ENCODE measurements around the gene BACH2. TPM values are rescaled to one million over a fixed set of nuclear protein-coding genes. Genes with fewer than 3 reads are reported as not detected.
"Not testable (repeated sequence)": the region's sequence is repeated elsewhere in the genome, so short reads cannot be mapped to it uniquely, and the experiment has no call there.

Gene BACH2
- total RNA-seq, 1 experiment from 2014 or later: 2.5 TPM

DNA sequence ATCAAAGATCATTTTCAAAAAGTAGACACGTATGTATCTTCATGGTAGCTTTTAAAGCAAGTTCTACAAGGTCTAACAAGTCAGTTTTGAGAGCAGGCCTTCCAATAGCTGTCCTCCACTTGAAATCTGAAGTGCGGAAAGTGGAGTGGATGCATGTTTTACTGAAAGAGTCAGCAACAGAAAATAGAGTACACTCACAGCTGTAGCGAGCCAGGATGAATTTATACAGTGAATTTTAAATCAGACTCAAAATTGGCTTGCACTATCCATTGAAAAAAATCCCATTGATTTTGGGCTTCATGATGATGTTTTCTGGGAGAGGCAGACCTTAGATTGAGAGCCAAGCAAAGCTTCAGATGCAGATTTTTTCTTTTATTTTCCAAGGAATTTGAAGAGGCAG lies 321.8 kb downstream of the BACH2 start:
- DNase-seq: no peak
- no peaks in the 10 kb centered on the region for H3K36me3 ChIP-seq (replicated peaks; ENCODE audit: control insufficient read depth, insufficient read depth, low read length)
- no peak overlapping the region for H3K4me3 ChIP-seq (ENCODE audit: insufficient read depth, low read depth, low read length)
- no peaks in the 10 kb centered on the region for H3K27me3 ChIP-seq (ENCODE audit: control insufficient read depth, insufficient read depth, low read length)

- Histone ChIP-seq H3K4me3 (ENCODE audit: insufficient read depth, low read depth, low read length) (no peak overlapping the region), H3K36me3 (replicated peaks; ENCODE audit: control insufficient read depth, insufficient read depth, low read length) (no peaks in the 10 kb centered on the region), H3K27me3 (ENCODE audit: control insufficient read depth, insufficient read depth, low read length) (no peaks in the 10 kb centered on the region)
- DNase-seq: no peak
Measured at GRCh38 chr6:89972025-89972381, 324.6 kb downstream of the BACH2 start.

GRCh38 chr6:89971338-89972024 lies 325.2 kb downstream of the BACH2 start:
- not testable (repeated sequence) for H3K27me3 ChIP-seq (ENCODE audit: control insufficient read depth, insufficient read depth, low read length); H3K4me3 ChIP-seq (ENCODE audit: insufficient read depth, low read depth, low read length); DNase-seq; H3K36me3 ChIP-seq (replicated peaks; ENCODE audit: control insufficient read depth, insufficient read depth, low read length)

GRCh38 chr6:89970609-89971337 lies 325.9 kb downstream of the BACH2 start:
- Histone ChIP-seq H3K27me3 (ENCODE audit: control insufficient read depth, insufficient read depth, low read length) (no peaks in the 10 kb centered on the region), H3K36me3 (replicated peaks; ENCODE audit: control insufficient read depth, insufficient read depth, low read length) (no peaks in the 10 kb centered on the region), H3K4me3 (ENCODE audit: insufficient read depth, low read depth, low read length) (no peak overlapping the region)
- peak; percentile 56 for DNase-seq

DNA sequence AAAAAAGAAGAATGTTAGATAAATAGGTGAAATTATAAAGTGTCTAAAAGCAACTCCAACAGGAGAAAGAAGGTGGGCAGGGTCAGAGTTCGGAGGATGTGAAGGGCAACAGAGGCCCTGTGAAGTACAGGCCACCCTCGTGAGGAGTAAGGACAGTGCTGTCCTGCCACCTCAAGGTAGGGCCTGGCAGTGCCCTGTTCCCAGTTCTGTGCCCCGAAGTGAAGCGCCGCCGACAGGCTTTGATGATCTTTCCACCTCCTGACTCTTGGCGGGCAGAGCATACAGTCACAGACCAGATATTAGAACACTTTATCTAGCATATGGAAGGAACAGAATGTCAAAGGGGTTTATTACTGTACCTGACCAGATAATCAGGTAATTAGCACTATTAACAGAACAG lies 326.6 kb downstream of the BACH2 start:
- no peak for DNase-seq
- no peak overlapping the region for H3K4me3 ChIP-seq (ENCODE audit: insufficient read depth, low read depth, low read length)
- H3K36me3 ChIP-seq (replicated peaks; ENCODE audit: control insufficient read depth, insufficient read depth, low read length): no peaks in the 10 kb centered on the region
- no peaks in the 10 kb centered on the region for H3K27me3 ChIP-seq (ENCODE audit: control insufficient read depth, insufficient read depth, low read length)

DNA sequence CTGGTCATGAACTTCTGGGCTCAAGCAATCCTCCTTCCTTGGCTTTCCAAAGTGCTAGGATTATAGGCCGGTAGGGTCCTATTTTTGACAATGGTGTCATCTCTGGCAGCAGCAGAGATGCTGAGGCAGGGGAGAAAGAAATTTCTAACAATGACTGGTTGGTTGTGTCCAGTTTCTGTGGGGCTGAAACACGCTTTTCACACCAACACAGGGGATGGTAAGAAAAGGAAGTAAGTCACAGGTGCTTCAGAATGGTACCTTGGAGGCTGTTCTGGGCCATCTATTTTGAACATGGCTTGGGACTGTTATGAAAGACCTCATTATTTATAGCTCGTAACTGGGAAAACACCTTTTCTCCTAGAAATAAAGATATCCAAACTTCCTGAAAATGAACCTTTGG lies 329.7 kb downstream of the BACH2 start:
- no peak overlapping the region for H3K4me3 ChIP-seq (ENCODE audit: insufficient read depth, low read depth, low read length)
- no peak for DNase-seq

DNA sequence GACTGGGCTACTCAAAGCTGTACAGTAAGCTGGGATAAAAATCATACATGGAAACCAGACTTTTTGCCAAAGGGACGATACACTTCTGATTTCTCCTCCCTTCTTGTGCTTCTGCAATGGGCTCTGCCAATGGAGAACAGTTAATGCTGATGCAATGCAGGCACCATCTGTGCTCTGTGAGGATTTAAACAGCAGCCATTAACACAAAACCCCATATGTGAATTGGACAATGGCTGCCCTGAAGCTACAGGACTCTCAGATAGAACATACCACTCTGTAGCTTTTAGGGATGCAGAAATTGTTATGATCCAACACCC lies 330.5 kb downstream of the BACH2 start:
- no peak for DNase-seq
- no peak overlapping the region for H3K4me3 ChIP-seq (ENCODE audit: insufficient read depth, low read depth, low read length)

More for the DNA sequence above, 329.7 kb downstream of the BACH2 start:
- H3K27me3 ChIP-seq (ENCODE audit: control insufficient read depth, insufficient read depth, low read length): no peaks in the 10 kb centered on the region
- H3K36me3 ChIP-seq (replicated peaks; ENCODE audit: control insufficient read depth, insufficient read depth, low read length): no peaks in the 10 kb centered on the region

GRCh38 chr6:89965441-89966227 lies 331.0 kb downstream of the BACH2 start:
- no peaks in the 10 kb centered on the region for H3K27me3 ChIP-seq (ENCODE audit: control insufficient read depth, insufficient read depth, low read length)
- no peak for DNase-seq
- no peaks in the 10 kb centered on the region for H3K36me3 ChIP-seq (replicated peaks; ENCODE audit: control insufficient read depth, insufficient read depth, low read length)
- H3K4me3 ChIP-seq (ENCODE audit: insufficient read depth, low read depth, low read length): no peak overlapping the region

More for the DNA sequence above, 330.5 kb downstream of the BACH2 start:
- H3K27me3 ChIP-seq (ENCODE audit: control insufficient read depth, insufficient read depth, low read length): no peaks in the 10 kb centered on the region
- H3K36me3 ChIP-seq (replicated peaks; ENCODE audit: control insufficient read depth, insufficient read depth, low read length): no peaks in the 10 kb centered on the region

GRCh38 chr6:89963391-89963790 lies 333.3 kb downstream of the BACH2 start:
- Histone ChIP-seq H3K36me3 (replicated peaks; ENCODE audit: control insufficient read depth, insufficient read depth, low read length) (no peaks in the 10 kb centered on the region), H3K4me3 (ENCODE audit: insufficient read depth, low read depth, low read length) (no peak overlapping the region), H3K27me3 (ENCODE audit: control insufficient read depth, insufficient read depth, low read length) (no peaks in the 10 kb centered on the region)
- no peak for DNase-seq

- H3K27me3 ChIP-seq (ENCODE audit: control insufficient read depth, insufficient read depth, low read length): no peaks in the 10 kb centered on the region
- no peaks in the 10 kb centered on the region for H3K36me3 ChIP-seq (replicated peaks; ENCODE audit: control insufficient read depth, insufficient read depth, low read length)
- DNase-seq: no peak
- H3K4me3 ChIP-seq (ENCODE audit: insufficient read depth, low read depth, low read length): no peak overlapping the region
Measured at GRCh38 chr6:89961481-89961880, 335.2 kb downstream of the BACH2 start.

DNA sequence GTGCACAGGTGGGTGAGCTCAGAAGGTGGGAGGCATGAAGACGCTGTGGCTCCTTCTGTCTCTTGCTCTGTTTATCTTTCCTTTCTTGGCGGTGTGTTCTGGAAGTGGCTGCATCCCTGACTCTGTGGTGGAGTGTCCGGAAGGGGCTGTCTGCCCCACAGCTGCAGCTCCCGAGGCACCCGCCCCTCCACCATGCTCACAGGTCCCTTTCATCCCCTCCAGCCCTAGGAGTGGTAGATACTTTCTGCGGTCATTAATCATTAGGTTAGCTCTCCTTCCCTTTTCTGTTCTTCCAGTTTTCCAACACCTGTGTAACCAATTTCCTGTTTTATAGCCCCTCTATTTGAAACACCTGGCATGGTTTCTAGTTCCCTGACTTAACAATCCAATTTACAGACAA lies 336.8 kb downstream of the BACH2 start:
- H3K27me3 ChIP-seq (ENCODE audit: control insufficient read depth, insufficient read depth, low read length): no peaks in the 10 kb centered on the region
- no peaks in the 10 kb centered on the region for H3K36me3 ChIP-seq (replicated peaks; ENCODE audit: control insufficient read depth, insufficient read depth, low read length)
- DNase-seq: no peak
- H3K4me3 ChIP-seq (ENCODE audit: insufficient read depth, low read depth, low read length): no peak overlapping the region

DNA sequence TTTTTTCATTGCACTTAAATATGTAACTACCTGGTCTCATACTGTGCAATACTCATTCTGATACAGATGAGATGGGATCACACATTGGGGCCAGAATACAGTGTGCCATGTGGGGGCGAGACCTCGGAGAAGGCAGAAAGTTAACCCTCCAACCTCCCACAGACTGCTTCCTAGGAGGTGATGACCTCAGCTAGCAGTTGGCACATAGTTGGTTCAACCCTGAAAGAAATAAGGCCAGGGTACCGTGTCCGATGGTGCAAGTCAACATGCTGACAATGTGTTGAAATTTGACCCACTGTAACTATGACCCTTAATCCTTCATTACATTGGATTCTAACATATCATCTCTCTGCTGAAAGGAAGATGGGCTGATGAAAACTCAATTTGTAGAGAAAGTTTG lies 340.5 kb downstream of the BACH2 start:
- no peaks in the 10 kb centered on the region for H3K36me3 ChIP-seq (replicated peaks; ENCODE audit: control insufficient read depth, insufficient read depth, low read length)

GRCh38 chr6:89955364-89955763 lies 341.3 kb downstream of the BACH2 start:
- Histone ChIP-seq H3K36me3 (replicated peaks; ENCODE audit: control insufficient read depth, insufficient read depth, low read length) (no peaks in the 10 kb centered on the region), H3K4me3 (ENCODE audit: insufficient read depth, low read depth, low read length) (no peak overlapping the region), H3K27me3 (ENCODE audit: control insufficient read depth, insufficient read depth, low read length) (no peaks in the 10 kb centered on the region)
- DNase-seq: no peak

More for the DNA sequence above, 340.5 kb downstream of the BACH2 start:
- no peak for DNase-seq
- Histone ChIP-seq H3K27me3 (ENCODE audit: control insufficient read depth, insufficient read depth, low read length) (no peaks in the 10 kb centered on the region), H3K4me3 (ENCODE audit: insufficient read depth, low read depth, low read length) (no peak overlapping the region)

DNA sequence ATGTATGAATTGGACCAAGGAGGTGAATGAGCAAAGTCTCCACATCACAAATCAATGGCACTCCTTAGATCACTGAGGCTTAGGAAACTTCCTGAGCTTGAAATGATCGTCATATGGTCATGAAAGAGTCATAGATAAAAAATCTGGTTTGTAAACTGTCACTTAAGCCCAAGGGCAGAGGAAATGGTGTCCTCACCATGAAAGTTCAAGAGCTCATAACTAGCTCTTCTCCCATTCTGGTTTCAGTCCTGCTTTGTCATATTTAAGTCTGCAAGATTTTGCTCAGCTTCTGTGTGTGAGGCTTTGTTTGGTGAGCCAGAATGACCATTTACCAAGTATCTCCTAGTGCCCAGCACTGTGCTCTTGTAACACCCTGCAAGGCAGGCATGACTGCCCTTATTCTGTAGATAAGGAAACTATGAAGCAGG lies 341.9 kb downstream of the BACH2 start:
- no peaks in the 10 kb centered on the region for H3K36me3 ChIP-seq (replicated peaks; ENCODE audit: control insufficient read depth, insufficient read depth, low read length)
- no peak overlapping the region for H3K4me3 ChIP-seq (ENCODE audit: insufficient read depth, low read depth, low read length)
- no peak for DNase-seq
- H3K27me3 ChIP-seq (ENCODE audit: control insufficient read depth, insufficient read depth, low read length): no peaks in the 10 kb centered on the region

GRCh38 chr6:89952686-89953085 lies 344.0 kb downstream of the BACH2 start:
- H3K27me3 ChIP-seq (ENCODE audit: control insufficient read depth, insufficient read depth, low read length): no peaks in the 10 kb centered on the region
- H3K4me3 ChIP-seq (ENCODE audit: insufficient read depth, low read depth, low read length): no peak overlapping the region
- no peak for DNase-seq
- H3K36me3 ChIP-seq (replicated peaks; ENCODE audit: control insufficient read depth, insufficient read depth, low read length): no peaks in the 10 kb centered on the region

Data from H7 (cell line).